ENCODE measurements around the gene MVD. TPM values are rescaled to one million over a fixed set of nuclear protein-coding genes. Genes with fewer than 3 reads are reported as not detected.

MVD gene
- total RNA-seq, 4 donors from 2014 or later: 27.0 to 32.4 (median 29.3) TPM

GRCh38 chr16:88667461-88667860, 4.6 kb upstream of the MVD start:
- WGBS: 78% methylated on average over 4 of the region's 5 CpGs

GRCh38 chr16:88665570-88665969, 2.7 kb upstream of the MVD start:
- 81% methylated on average over 3 of the region's 3 CpGs for WGBS
- Histone ChIP-seq H3K27ac (replicated peaks in 1 of 4) (no peak overlapping the region), H3K4me1 (peaks cover 16 to 26% (median 22%) of the 10 kb centered on the region in 4 donors), H3K9me3 (no peaks in the 10 kb centered on the region), H3K4me3 (no peak overlapping the region), H3K27me3 (no peaks in the 10 kb centered on the region), H3K36me3 (peaks cover 0 to 5% (median 0%) of the 10 kb centered on the region in 4 donors)
- no peak for DNase-seq (ENCODE audit: extremely low spot score)
- TF ChIP-seq CTCF (IDR thresholded peaks at IDR 0.05) (no peak), POLR2AphosphoS5 (IDR thresholded peaks at IDR 0.05) (no peak), POLR2A (IDR thresholded peaks at IDR 0.05; ENCODE audit: low read depth) (no peak), EP300 (IDR thresholded peaks at IDR 0.05) (no peak)
- intact Hi-C loops (cut with DNase I): no loop called here

More at GRCh38 chr16:88667461-88667860, 4.6 kb upstream of the MVD start:
- no peaks in the 10 kb centered on the region for H3K9me3 ChIP-seq
- intact Hi-C loops (cut with DNase I): no loop called here
- DNase-seq (ENCODE audit: extremely low spot score): no peak
- H3K4me3 ChIP-seq: no peak overlapping the region
- no peak for TF ChIP-seq EP300 (IDR thresholded peaks at IDR 0.05)
- no peak for TF ChIP-seq CTCF (IDR thresholded peaks at IDR 0.05)
- TF ChIP-seq POLR2A (IDR thresholded peaks at IDR 0.05; ENCODE audit: low read depth): no peak
- no peak for TF ChIP-seq POLR2AphosphoS5 (IDR thresholded peaks at IDR 0.05)
- H3K27me3 ChIP-seq: no peaks in the 10 kb centered on the region
- peaks cover 0 to 5% (median 0%) of the 10 kb centered on the region in 4 donors for H3K36me3 ChIP-seq
- H3K27ac ChIP-seq (replicated peaks in 1 of 4): no peak overlapping the region
- H3K4me1 ChIP-seq: peaks cover 9 to 15% (median 9%) of the 10 kb centered on the region in 4 donors

- H3K4me1 ChIP-seq: peaks cover 16 to 26% (median 22%) of the 10 kb centered on the region in 4 donors
- intact Hi-C loops (cut with DNase I): no loop called here
- 72% methylated on average over 4 of the region's 4 CpGs for WGBS
- no peaks in the 10 kb centered on the region for H3K27me3 ChIP-seq
- H3K36me3 ChIP-seq: peaks cover 0 to 5% (median 0%) of the 10 kb centered on the region in 4 donors
- TF ChIP-seq POLR2AphosphoS5 (IDR thresholded peaks at IDR 0.05) (peak; percentile 40 to 55), CTCF (IDR thresholded peaks at IDR 0.05) (no peak), POLR2A (IDR thresholded peaks at IDR 0.05; ENCODE audit: low read depth) (no peak)
- H3K4me3 ChIP-seq: no peak overlapping the region
- no peaks in the 10 kb centered on the region for H3K9me3 ChIP-seq
- H3K27ac ChIP-seq (replicated peaks in 1 of 4): no peak overlapping the region
- DNase-seq (ENCODE audit: extremely low spot score): no peak
Measured at GRCh38 chr16:88665148-88665547, 2.3 kb upstream of the MVD start.

- intact Hi-C loops (cut with DNase I): loop anchor here (5.0 kb wide), 1 partner anchor 45 kb away; the partner anchor contains the start of genes CTU2 and RNF166
- Histone ChIP-seq H3K27ac (replicated peaks in 1 of 4) (peak overlapping the region; percentile 83 to 89 (median 86)), H3K27me3 (no peaks in the 10 kb centered on the region), H3K36me3 (peaks cover 4 to 19% (median 9%) of the 10 kb centered on the region in 4 donors), H3K4me1 (peaks cover 16 to 26% (median 22%) of the 10 kb centered on the region in 4 donors), H3K4me3 (peak overlapping the region; percentile 82 to 95 (median 88)), H3K9me3 (no peaks in the 10 kb centered on the region)
- 4% methylated on average over 14 of the region's 49 CpGs for WGBS
- no peak for TF ChIP-seq POLR2A (IDR thresholded peaks at IDR 0.05; ENCODE audit: low read depth)
- TF ChIP-seq POLR2AphosphoS5 (IDR thresholded peaks at IDR 0.05): no peak
- TF ChIP-seq EP300 (IDR thresholded peaks at IDR 0.05): no peak
- TF ChIP-seq CTCF (IDR thresholded peaks at IDR 0.05): no peak
- DNase-seq (ENCODE audit: extremely low spot score): no peak
Measured at GRCh38 chr16:88662222-88662842, 559 bp downstream of the MVD start.
